Keratinocyte (primary cell): ENCODE measurements around the gene GPRIN1. TPM values are rescaled to one million over a fixed set of nuclear protein-coding genes. Genes with fewer than 3 reads are reported as not detected.

Experiments used
- DNase-seq: peaks from one replicate; pipeline ENCODE4 v3.0.0-alpha.2; 2011; ENCODE audit warnings: low read depth, missing footprints, low spot score
- FAIRE-seq: peaks from 2 replicates; lab custom pipeline; 2011; peaks lifted over from hg19 to GRCh38; lab: Jason Lieb, UNC
- H2AFZ ChIP-seq: 2 replicates; pipeline ENCODE4 v1.6.0; 2012; ENCODE audit warnings: low read length, control low read depth, inconsistent platforms; ENCODE audit not compliant: control insufficient read depth
- H3K27ac ChIP-seq: 2 replicates; pipeline ENCODE4 v1.5.1; 2011; ENCODE audit warnings: low read length; ENCODE audit not compliant: control insufficient read depth, insufficient read depth
- H3K27me3 ChIP-seq: 3 replicates; pipeline ENCODE4 v1.6.0; 2011; ENCODE audit warnings: low read length; ENCODE audit not compliant: control insufficient read depth, insufficient read depth; ENCODE audit errors: extremely low read depth
- H3K36me3 ChIP-seq, 2 experiments: 2 replicates in 1 of 2; 3 replicates in 1 of 2; pipeline ENCODE4 v1.5.1; 2011; ENCODE audit warnings: low read length in 2 of 2, mild to moderate bottlenecking in 1 of 2; ENCODE audit not compliant: control insufficient read depth in 2 of 2, insufficient read depth in 2 of 2; ENCODE audit errors: extremely low read depth in 1 of 2
- H3K4me1 ChIP-seq: 3 replicates; pipeline ENCODE4 v1.5.1; 2011; ENCODE audit warnings: low read length; ENCODE audit not compliant: control insufficient read depth, insufficient read depth; ENCODE audit errors: extremely low read depth
- H3K4me2 ChIP-seq: 3 replicates; pipeline ENCODE4 v1.6.0; 2011; ENCODE audit warnings: low read depth, low read length; ENCODE audit not compliant: control insufficient read depth, insufficient read depth; ENCODE audit errors: extremely low read depth
- H3K4me3 ChIP-seq, 3 experiments: fragments of 200-600 bp in 1 of 3; sonication (generic) in 1 of 3; 2 replicates in 2 of 3; 3 replicates in 1 of 3; pipeline ENCODE4 v1.5.1; 2011 to 2016; ENCODE audit warnings: low read length in 3 of 3, mild to moderate bottlenecking in 3 of 3, control low read depth in 2 of 3, inconsistent platforms in 1 of 3, low read depth in 1 of 3, mixed read lengths in 1 of 3, mixed run types in 1 of 3, moderate library complexity in 1 of 3; ENCODE audit not compliant: control insufficient read depth in 2 of 3, insufficient read depth in 2 of 3; ENCODE audit errors: extremely low read depth in 1 of 3
- H3K79me2 ChIP-seq: 2 replicates; pipeline ENCODE4 v1.6.0; 2012; ENCODE audit warnings: low read length; ENCODE audit not compliant: control insufficient read depth, insufficient read depth
- H3K9ac ChIP-seq: 3 replicates; pipeline ENCODE4 v1.6.0; 2011; ENCODE audit warnings: low read length; ENCODE audit not compliant: control insufficient read depth, insufficient read depth; ENCODE audit errors: extremely low read depth
- H3K9me1 ChIP-seq: 3 replicates; pipeline ENCODE4 v1.6.0; 2011; ENCODE audit warnings: low read length; ENCODE audit not compliant: control insufficient read depth, insufficient read depth; ENCODE audit errors: extremely low read depth
- H3K9me3 ChIP-seq: 2 replicates; pipeline ENCODE4 v1.5.1; 2012; ENCODE audit warnings: low read depth, low read length; ENCODE audit not compliant: control insufficient read depth
- H4K20me1 ChIP-seq: 3 replicates; pipeline ENCODE4 v1.6.0; 2011; ENCODE audit warnings: low read length; ENCODE audit not compliant: control insufficient read depth, insufficient read depth; ENCODE audit errors: extremely low read depth
- CTCF ChIP-seq, 3 experiments: IDR thresholded peaks in 1 of 3; conservative IDR thresholded peaks in 1 of 3; optimal IDR thresholded peaks in 1 of 3; 2 replicates in 2 of 3; 3 replicates in 1 of 3; pipeline versions ENCODE3 to v1.5.1; 2011; ENCODE audit warnings: low read length in 3 of 3, mild to moderate bottlenecking in 3 of 3, moderate library complexity in 2 of 3, control low read depth in 1 of 3, inconsistent platforms in 1 of 3; ENCODE audit not compliant: insufficient read depth in 2 of 3; ENCODE audit errors: extremely low read depth in 1 of 3
- EZH2 ChIP-seq: IDR thresholded peaks from one replicate; pipeline ENCODE4 v1.6.1; 2012; ENCODE audit warnings: inconsistent platforms, mild to moderate bottlenecking, low read length, moderate library complexity
- dilution Hi-C: fragments of 300-500 bp; cut with MboI; formaldehyde crosslinking; loops from one replicate; pipeline ENCODE4 v1.7.0; 2020; ENCODE audit warnings: low sequenced_read_pairs; ENCODE audit not compliant: extremely low pct_ligation_motif_present
- polyA plus RNA-seq, 5 experiments: library from polyadenylated mRNA; depleted of rRNA in 3 of 5; stranded (reverse) in 3 of 5; stranded (forward) in 1 of 5; unstranded in 1 of 5; fragments of >200 nt; gene quantifications; 1 replicate in 1 of 5; 2 replicates in 3 of 5; 3 replicates in 1 of 5; pipeline versions ENCODE4 v1.2.1 to v1.2.3, GENCODE V29; 2011 to 2012; ENCODE audit warnings: missing spikeins in 2 of 5, low read depth in 1 of 5, low replicate concordance in 1 of 5

Gene GPRIN1
- polyA plus RNA-seq, 1 donor (not counting 4 experiments of a cell fraction or from before 2014, with no cell fraction given), result 4.0 TPM

DNA sequence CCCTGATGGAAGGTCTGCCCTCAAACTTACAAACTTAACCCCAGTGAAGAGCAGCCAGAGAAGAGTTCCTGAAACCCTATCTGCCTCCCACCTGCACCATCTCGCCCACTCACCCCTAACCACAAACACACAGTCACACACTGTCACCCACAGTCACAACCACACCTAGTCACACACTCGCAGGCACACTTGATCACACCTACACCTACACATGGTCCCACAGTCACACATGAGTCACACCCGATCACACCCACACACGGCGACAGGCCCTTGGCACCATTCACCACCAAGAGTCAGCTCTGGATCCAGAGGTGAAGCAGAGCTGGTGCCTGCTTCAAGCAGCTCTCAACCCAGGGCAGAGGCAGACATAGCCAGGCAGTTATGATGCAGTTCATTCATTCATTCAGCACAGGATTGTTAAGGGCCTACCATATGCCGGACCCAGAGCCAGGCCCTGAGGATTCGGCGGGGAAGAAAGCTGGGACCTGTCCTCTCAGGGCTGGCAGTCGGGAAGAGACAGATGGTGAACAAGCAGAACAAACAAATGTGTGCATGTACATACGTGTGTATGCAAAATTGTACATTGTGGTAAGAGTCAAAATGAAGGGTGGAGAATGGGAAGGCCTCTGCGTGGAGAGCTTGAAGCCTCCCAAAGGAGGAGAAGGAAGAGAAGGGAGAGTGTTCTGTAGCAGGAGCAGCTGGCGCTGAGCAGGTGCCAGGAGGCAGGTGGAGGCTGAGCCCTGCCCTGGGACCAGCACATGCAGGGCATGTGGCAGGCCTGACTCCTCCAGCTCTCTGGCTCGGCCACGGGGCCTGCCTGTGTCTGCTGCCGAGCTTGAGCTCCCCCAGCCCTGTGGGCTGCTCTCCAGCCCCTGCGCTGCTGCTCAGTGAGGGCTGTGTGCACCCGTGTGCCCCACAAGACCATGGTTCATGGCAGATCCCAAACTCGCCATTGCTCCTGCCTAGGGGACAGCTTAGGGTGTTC, 43.7 kb upstream of the GPRIN1 start:
- FAIRE-seq (no peak), DNase-seq (peak; percentile 49)
- Histone ChIP-seq H3K36me3 (peaks cover 6 to 16% of the 10 kb centered on the region in 2 experiments), H3K4me3 (no peak overlapping the region), H4K20me1 (peaks cover 4% of the 10 kb centered on the region), H3K4me1 (peaks cover 13% of the 10 kb centered on the region), H3K27me3 (no peaks in the 10 kb centered on the region), H3K9ac (no peak overlapping the region), H3K4me2 (no peak overlapping the region), H3K27ac (no peak overlapping the region), H3K9me1 (no peaks in the 10 kb centered on the region), H3K9me3 (no peaks in the 10 kb centered on the region), H3K79me2 (peaks cover 19% of the 10 kb centered on the region), H2AFZ (no peak overlapping the region)
- no peak for TF ChIP-seq CTCF (optimal IDR thresholded peaks at IDR 0.05 in 1 of 3, IDR thresholded peaks at IDR 0.05 in 1 of 3, conservative IDR thresholded peaks at IDR 0.05 in 1 of 3; ENCODE audit: extremely low read depth in 1 of 3, insufficient read depth in 2 of 3, low read length in 3 of 3)
- no peak for TF ChIP-seq EZH2
- dilution Hi-C loops, result no loop called here

GRCh38 chr5:176652136-176652535, 42.2 kb upstream of the GPRIN1 start:
- no peak for FAIRE-seq
- H3K9me1 ChIP-seq, result no peaks in the 10 kb centered on the region
- H3K4me2 ChIP-seq, result no peak overlapping the region
- H3K9ac ChIP-seq, result no peak overlapping the region
- H3K27ac ChIP-seq, result no peak overlapping the region
- DNase-seq, result no peak
- H3K9me3 ChIP-seq, result no peaks in the 10 kb centered on the region
- dilution Hi-C loops, result no loop called here
- TF ChIP-seq CTCF (optimal IDR thresholded peaks at IDR 0.05 in 1 of 3, IDR thresholded peaks at IDR 0.05 in 1 of 3, conservative IDR thresholded peaks at IDR 0.05 in 1 of 3; ENCODE audit: extremely low read depth in 1 of 3, insufficient read depth in 2 of 3, low read length in 3 of 3), result no peak
- TF ChIP-seq EZH2, result no peak
- no peak overlapping the region for H2AFZ ChIP-seq
- peaks cover 6 to 13% of the 10 kb centered on the region in 2 experiments for H3K36me3 ChIP-seq
- H3K4me1 ChIP-seq, result peaks cover 22% of the 10 kb centered on the region
- peaks cover 4% of the 10 kb centered on the region for H4K20me1 ChIP-seq
- H3K27me3 ChIP-seq, result no peaks in the 10 kb centered on the region
- H3K79me2 ChIP-seq, result peaks cover 28% of the 10 kb centered on the region
- H3K4me3 ChIP-seq, result no peak overlapping the region
